Activated CD4-positive, alpha-beta memory T cell treated with anti-CD3 and anti-CD28 coated beads for 36 hours (primary cell): ENCODE measurements around the gene ATP10A. TPM values are rescaled to one million over a fixed set of nuclear protein-coding genes. Genes with fewer than 3 reads are reported as not detected.
A peak's percentile ranks its signal among the peaks of the same experiment; 100 is the strongest.

Source experiments
- CTCF ChIA-PET: fragments of 350-600 bp; sonication (Branson Sonifier 250); formaldehyde crosslinking; loops from one replicate; lab custom pipeline; 2021; ENCODE audit warnings: antibody characterized with exemption, inconsistent platforms; lab: Charles Lee
- POLR2A ChIA-PET: fragments of 350-600 bp; sonication (Branson Sonifier 250); formaldehyde crosslinking; loops from one replicate; lab custom pipeline; 2021; ENCODE audit warnings: antibody characterized with exemption; lab: Charles Lee
- DNase-seq: peaks from one replicate; pipeline ENCODE4 v3.0.0-alpha.2; 2020
- H3K27ac Mint-ChIP-seq: one replicate; pipeline ENCODE4 v1.8.0; 2021; ENCODE audit warnings: mixed read lengths
- H3K27me3 Mint-ChIP-seq: one replicate; pipeline ENCODE4 v1.8.0; 2021; ENCODE audit warnings: mixed read lengths
- H3K36me3 Mint-ChIP-seq: one replicate; pipeline ENCODE4 v1.8.0; 2021; ENCODE audit warnings: mixed read lengths
- H3K4me1 Mint-ChIP-seq: one replicate; pipeline ENCODE4 v1.8.0; 2021; ENCODE audit warnings: low read depth, mixed read lengths
- H3K4me3 Mint-ChIP-seq: one replicate; pipeline ENCODE4 v1.8.0; 2021; ENCODE audit warnings: mild to moderate bottlenecking, mixed read lengths
- H3K9me3 Mint-ChIP-seq: one replicate; pipeline ENCODE4 v1.8.0; 2021; ENCODE audit warnings: mixed read lengths
- intact Hi-C: fragments of 100-400 bp; cut with micrococcal nuclease; formaldehyde crosslinking; loops from one replicate; pipeline ENCODE4 v1.15.1; 2023
- total RNA-seq, 2 experiments: library from RNA; stranded (reverse); gene quantifications; one replicate each; pipeline ENCODE4 v1.2.3, GENCODE V29; 2021

ATP10A gene
- total RNA-seq, 2 experiments from 2014 or later: 15.9 to 17.2 TPM

DNA sequence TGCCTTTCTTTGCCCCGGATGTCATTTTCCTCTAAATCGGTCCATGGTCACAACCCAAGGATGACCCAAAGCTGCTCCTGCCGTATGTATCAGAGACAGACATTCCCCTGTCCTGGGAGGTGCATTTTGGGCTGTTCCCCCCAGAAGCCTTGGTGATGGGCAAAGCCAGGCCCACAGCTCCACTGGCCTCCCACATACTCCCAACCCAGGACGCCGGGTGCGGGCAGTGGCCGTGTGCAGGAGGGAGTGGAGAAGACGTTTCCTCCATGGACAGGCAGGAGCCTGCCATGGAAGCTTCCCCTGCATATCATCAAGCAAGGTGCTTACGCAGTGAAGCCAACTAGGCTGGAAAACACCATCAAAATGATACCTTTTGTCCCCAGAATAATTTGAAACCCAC, 175.0 kb downstream of the ATP10A start:
- no peaks in the 10 kb centered on the region for H3K4me1 Mint-ChIP-seq
- no peaks in the 10 kb centered on the region for H3K9me3 Mint-ChIP-seq
- peaks cover 38% of the 10 kb centered on the region for H3K36me3 Mint-ChIP-seq
- H3K4me3 Mint-ChIP-seq: no peak overlapping the region
- ChIA-PET CTCF (no interaction called here), POLR2A (no interaction called here)
- H3K27me3 Mint-ChIP-seq: no peaks in the 10 kb centered on the region
- H3K27ac Mint-ChIP-seq: no peak overlapping the region
- intact Hi-C loops: no loop called here
- DNase-seq: no peak

DNA sequence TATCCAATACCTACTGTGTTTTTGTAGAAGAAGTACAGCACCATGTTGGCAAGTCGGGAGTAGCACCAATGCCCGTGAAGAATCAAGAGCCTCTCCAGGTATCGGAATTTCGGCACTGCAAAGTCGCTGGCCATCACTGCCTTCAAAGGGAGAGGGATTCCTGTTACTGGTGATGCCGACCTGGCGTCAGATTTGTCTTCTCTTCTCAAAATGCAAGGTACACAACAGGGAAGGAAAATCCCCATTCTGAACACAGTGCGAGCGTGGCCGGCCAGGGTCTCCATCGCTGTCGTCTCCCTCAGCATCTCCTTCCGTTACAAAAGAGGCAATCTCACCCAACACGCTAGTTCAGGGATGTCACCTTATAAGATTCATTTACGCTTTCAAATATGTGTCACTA, 175.4 kb downstream of the ATP10A start:
- Mint-ChIP-seq H3K9me3 (no peaks in the 10 kb centered on the region), H3K4me1 (no peaks in the 10 kb centered on the region), H3K36me3 (peaks cover 42% of the 10 kb centered on the region), H3K27ac (no peak overlapping the region), H3K27me3 (no peaks in the 10 kb centered on the region), H3K4me3 (no peak overlapping the region)
- POLR2A ChIA-PET: no interaction called here
- no peak for DNase-seq
- intact Hi-C loops: no loop called here
- CTCF ChIA-PET: no interaction called here

DNA sequence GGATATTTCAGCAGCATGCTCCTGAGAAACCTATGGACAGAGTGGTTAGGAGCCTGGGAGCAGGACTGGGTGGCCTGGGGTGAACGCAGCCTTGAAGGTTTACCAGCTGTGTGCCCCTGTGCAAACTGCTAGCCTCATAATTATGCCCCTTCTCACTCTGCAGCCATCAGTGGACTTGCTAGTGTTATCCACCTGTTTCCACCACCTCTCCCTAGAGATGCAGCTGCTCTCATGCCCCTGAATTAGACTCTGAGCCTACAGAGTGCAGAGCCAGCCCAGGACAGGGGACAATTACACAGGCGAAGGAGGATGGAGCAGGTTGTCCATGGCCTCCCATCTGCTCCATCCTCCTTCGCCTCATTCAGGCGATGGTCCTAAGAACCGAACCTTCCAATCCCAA, 175.9 kb downstream of the ATP10A start:
- Mint-ChIP-seq H3K4me3 (no peak overlapping the region), H3K4me1 (no peaks in the 10 kb centered on the region), H3K27ac (no peak overlapping the region), H3K27me3 (no peaks in the 10 kb centered on the region), H3K9me3 (no peaks in the 10 kb centered on the region), H3K36me3 (peaks cover 42% of the 10 kb centered on the region)
- ChIA-PET CTCF (no interaction called here), POLR2A (no interaction called here)
- intact Hi-C loops: no loop called here
- DNase-seq: no peak

DNA sequence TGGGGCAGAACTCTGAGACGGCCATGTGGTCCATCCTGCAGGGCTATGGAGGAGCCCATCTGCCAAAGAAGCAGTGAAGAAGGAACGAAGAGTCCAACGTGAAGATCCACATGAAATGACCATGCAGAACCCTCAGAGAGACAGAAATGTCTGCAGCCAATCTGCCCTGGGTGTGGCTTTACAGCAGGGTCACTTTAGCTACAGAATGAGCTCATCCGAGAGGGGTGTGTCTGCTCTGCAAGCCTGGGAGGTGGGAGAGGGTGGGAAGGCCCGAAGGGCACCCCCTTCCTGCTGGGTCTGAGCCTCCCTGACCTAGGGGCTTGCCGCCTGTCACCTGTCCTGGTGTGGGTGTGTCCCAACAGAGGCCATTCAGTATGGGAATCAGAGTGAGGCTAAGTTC, 176.3 kb downstream of the ATP10A start:
- ChIA-PET POLR2A (no interaction called here), CTCF (no interaction called here)
- no peak for DNase-seq
- no peak overlapping the region for H3K27ac Mint-ChIP-seq
- no peaks in the 10 kb centered on the region for H3K27me3 Mint-ChIP-seq
- intact Hi-C loops: no loop called here
- no peaks in the 10 kb centered on the region for H3K4me1 Mint-ChIP-seq
- no peaks in the 10 kb centered on the region for H3K9me3 Mint-ChIP-seq
- H3K4me3 Mint-ChIP-seq: no peak overlapping the region
- peaks cover 44% of the 10 kb centered on the region for H3K36me3 Mint-ChIP-seq

DNA sequence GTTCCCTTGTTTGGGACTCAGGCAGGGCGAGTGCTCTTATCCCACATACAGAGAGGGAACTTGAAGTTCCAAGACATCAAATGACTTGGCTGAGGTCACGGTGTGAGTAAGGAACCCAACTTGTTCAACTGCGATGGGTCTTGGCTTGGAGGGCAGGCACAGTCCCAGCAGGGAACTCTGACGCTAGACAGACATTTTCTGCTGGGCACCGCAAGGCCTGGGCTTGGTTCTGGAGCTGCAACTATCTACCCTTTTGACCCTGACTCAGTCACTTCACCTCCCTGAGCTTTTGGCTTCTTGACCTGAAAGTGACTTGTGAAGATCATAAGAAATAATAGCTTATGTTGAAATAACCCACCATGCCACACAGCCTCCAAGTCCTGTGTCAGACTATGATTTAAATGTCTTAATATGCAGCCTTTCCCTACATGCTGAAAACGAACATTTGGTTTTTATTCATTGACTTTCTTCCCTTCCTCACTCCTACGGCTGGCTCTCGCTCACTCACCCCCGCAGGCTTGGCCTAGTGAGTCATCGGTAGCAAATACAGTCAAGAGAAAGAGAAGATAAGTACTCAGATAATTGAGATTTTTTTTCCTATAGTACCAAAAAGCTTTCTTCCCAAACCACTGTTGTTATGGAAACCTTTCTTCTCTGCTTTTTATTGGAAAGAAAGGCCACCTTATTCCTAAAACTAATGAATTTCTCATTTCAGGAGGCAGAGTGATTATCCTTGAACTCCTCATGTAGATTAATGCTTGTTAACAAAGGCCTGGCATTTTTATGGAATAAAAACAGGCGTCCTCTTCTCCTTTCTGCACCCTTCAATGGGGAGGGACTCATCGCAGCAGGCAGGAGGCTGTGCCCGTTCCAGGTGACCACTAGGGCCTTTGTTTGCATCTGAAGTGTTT, 178.4 kb downstream of the ATP10A start:
- Mint-ChIP-seq H3K36me3 (peaks cover 49% of the 10 kb centered on the region), H3K9me3 (no peaks in the 10 kb centered on the region), H3K4me3 (no peak overlapping the region), H3K27ac (no peak overlapping the region), H3K27me3 (no peaks in the 10 kb centered on the region), H3K4me1 (no peaks in the 10 kb centered on the region)
- intact Hi-C loops: no loop called here
- DNase-seq: peak; percentile 11
- CTCF ChIA-PET: interaction anchor here (1.0 kb wide), 1 partner anchor 176 kb away, joined by 7 read pairs; no protein-coding TSS in a partner anchor
- POLR2A ChIA-PET: no interaction called here

DNA sequence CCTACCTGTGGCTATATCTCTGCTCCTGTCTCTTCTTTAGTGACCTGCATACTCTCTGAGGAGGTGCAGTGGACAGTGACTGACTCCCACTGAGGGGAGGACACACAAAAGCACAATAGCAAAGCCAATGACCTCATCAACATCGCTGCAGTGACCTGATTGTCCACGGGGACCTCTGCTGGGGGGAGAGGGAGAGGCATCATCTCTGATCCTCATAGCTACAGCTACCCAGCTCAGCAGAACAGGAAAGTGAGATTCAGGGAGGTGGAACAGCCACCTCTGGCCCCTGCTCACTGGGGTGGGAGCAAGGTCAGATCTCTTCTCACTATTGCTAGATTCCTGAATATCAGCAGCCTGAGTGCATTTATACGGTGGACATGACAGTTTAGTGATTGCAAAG, 179.2 kb downstream of the ATP10A start:
- H3K36me3 Mint-ChIP-seq: peaks cover 49% of the 10 kb centered on the region

DNA sequence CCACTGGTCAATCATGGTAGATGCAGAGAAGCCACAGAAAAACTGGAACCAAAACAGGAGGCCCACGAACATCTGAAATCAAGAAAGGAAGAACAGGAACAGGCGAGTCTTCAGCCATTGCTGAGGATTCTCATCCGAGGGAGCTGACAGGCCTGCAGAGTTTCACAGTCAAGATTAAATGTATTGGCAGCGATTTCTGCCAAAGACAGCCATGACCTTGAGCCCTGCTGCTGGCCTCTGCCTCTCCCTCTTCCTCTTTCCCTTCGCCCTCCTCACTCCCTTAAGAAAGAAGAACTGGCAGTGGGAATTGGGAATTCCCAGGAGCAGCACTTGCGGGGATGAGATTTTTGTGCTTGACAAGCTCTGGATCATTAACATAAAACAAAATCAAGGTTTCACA, 179.7 kb downstream of the ATP10A start:
- Mint-ChIP-seq H3K4me1 (no peaks in the 10 kb centered on the region), H3K27ac (no peak overlapping the region), H3K27me3 (no peaks in the 10 kb centered on the region), H3K9me3 (no peaks in the 10 kb centered on the region), H3K36me3 (peaks cover 52% of the 10 kb centered on the region), H3K4me3 (no peak overlapping the region)
- intact Hi-C loops: no loop called here
- DNase-seq: no peak
- ChIA-PET POLR2A (no interaction called here), CTCF (interaction anchor here (1.0 kb wide), 1 partner anchor 175 kb away, joined by 7 read pairs; no protein-coding TSS in a partner anchor)

More for the DNA sequence above, 179.2 kb downstream of the ATP10A start:
- ChIA-PET CTCF (interaction anchor here (1.0 kb wide), 1 partner anchor 175 kb away, joined by 7 read pairs; no protein-coding TSS in a partner anchor), POLR2A (no interaction called here)
- no peak for DNase-seq
- H3K9me3 Mint-ChIP-seq: no peaks in the 10 kb centered on the region
- no peaks in the 10 kb centered on the region for H3K27me3 Mint-ChIP-seq
- H3K27ac Mint-ChIP-seq: no peak overlapping the region
- intact Hi-C loops: no loop called here
- H3K4me1 Mint-ChIP-seq: no peaks in the 10 kb centered on the region
- no peak overlapping the region for H3K4me3 Mint-ChIP-seq

DNA sequence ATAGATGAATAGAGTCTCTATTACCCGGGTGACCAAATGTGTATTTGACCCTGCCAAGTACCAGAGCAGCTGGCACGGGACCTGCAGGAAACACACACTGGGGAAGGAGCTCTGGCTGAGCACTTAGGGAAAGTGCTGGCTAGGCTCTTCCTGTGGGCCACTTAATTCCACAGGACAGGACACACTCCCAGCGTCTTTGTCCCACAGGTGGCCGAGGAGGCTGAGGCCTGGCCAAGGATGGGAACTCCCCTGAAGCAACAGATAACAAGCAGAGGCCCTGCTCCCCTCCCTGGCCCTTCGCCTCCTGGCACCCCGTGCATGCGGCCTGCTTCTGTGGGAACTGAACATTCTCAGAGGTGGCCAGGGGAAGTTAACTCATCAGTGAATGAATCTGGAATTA, 180.8 kb downstream of the ATP10A start:
- peaks cover 49% of the 10 kb centered on the region for H3K36me3 Mint-ChIP-seq
- CTCF ChIA-PET: no interaction called here
- intact Hi-C loops: no loop called here
- no peak overlapping the region for H3K27ac Mint-ChIP-seq
- POLR2A ChIA-PET: no interaction called here
- no peaks in the 10 kb centered on the region for H3K9me3 Mint-ChIP-seq
- H3K4me3 Mint-ChIP-seq: no peak overlapping the region
- no peak for DNase-seq
- H3K27me3 Mint-ChIP-seq: no peaks in the 10 kb centered on the region
- no peaks in the 10 kb centered on the region for H3K4me1 Mint-ChIP-seq

DNA sequence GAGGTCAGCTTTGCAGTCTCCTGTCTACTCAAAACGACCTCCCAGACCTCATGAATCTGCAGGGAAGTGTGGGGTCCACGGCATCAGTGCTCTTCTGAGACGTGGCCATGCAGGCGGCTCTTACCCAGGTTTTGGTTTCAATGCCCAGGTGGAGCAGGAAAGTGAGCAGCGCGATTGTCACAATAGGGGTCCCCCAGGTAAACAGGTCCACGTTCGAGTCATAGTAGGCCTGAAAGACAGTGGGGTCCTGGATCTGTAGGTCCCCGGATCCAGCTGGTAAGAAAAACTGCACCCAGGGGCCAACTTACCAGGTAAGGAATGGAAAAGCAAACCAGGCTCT, 182.5 kb downstream of the ATP10A start:
- no peak overlapping the region for H3K27ac Mint-ChIP-seq
- peaks cover 46% of the 10 kb centered on the region for H3K36me3 Mint-ChIP-seq
- H3K4me3 Mint-ChIP-seq: no peak overlapping the region
- ChIA-PET POLR2A (no interaction called here), CTCF (no interaction called here)
- no peaks in the 10 kb centered on the region for H3K9me3 Mint-ChIP-seq
- intact Hi-C loops: no loop called here
- H3K27me3 Mint-ChIP-seq: no peaks in the 10 kb centered on the region
- no peaks in the 10 kb centered on the region for H3K4me1 Mint-ChIP-seq
- no peak for DNase-seq

DNA sequence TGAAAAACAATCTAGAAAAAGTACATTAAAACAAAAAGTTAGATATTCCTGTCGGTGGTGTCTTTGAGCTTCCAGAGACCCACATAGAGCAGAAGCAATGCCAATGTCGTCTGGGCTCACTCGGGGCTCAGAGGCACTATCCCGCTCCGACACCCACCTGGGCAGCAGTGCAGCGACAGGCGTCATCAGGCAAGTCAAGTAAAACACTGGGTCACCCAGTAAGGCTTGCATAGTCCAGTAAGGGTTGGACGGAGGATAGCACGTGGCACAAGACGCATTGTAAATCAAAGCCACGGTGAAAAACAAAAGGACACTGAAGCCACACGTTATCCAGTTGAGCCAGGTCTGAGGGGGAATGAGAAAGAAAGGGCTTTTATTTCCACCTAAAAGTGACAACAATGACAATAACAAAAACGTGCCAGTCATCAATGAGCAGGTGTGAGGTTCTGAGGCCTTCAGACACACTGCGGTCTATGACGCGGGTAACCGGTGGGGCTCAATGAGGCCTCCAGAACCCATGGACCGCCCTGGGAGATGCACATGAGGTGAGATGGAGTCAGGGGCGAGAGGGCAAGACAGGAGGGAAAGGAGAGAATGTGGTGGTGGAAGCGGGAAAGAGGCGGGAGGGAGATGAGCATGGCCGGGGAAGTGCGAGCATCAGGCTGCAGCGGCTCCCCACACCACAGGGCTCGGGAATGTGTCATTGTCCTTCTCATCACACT, 183.0 kb downstream of the ATP10A start:
- Mint-ChIP-seq H3K4me3 (no peak overlapping the region), H3K9me3 (no peaks in the 10 kb centered on the region), H3K36me3 (peaks cover 43% of the 10 kb centered on the region), H3K4me1 (no peaks in the 10 kb centered on the region), H3K27me3 (no peaks in the 10 kb centered on the region), H3K27ac (no peak overlapping the region)
- intact Hi-C loops: no loop called here
- ChIA-PET POLR2A (no interaction called here), CTCF (no interaction called here)
- DNase-seq: no peak

DNA sequence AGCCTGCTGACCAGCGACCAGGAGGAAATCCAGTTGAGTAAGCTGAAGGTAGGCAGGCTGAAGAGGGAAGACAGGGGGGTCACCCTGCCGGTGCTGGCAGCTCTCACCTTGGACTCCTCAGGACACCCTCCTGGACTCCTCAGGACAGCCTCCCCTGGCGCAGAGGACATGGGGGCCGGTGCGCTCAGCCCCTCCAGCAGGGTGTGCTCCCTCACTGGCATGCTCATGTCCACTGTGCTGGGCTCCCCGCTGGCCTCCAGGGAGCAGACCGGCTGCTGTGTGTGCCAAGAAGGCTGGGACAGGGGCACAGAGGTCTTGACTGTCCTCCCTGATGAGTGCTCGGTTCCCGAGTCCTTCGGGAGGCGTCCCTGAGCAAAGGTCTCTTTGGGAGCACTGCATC, 183.6 kb downstream of the ATP10A start:
- Mint-ChIP-seq H3K27me3 (no peaks in the 10 kb centered on the region), H3K27ac (no peak overlapping the region), H3K36me3 (peaks cover 38% of the 10 kb centered on the region), H3K9me3 (no peaks in the 10 kb centered on the region), H3K4me1 (no peaks in the 10 kb centered on the region), H3K4me3 (no peak overlapping the region)
- ChIA-PET CTCF (no interaction called here), POLR2A (no interaction called here)
- intact Hi-C loops: no loop called here
- DNase-seq: no peak

DNA sequence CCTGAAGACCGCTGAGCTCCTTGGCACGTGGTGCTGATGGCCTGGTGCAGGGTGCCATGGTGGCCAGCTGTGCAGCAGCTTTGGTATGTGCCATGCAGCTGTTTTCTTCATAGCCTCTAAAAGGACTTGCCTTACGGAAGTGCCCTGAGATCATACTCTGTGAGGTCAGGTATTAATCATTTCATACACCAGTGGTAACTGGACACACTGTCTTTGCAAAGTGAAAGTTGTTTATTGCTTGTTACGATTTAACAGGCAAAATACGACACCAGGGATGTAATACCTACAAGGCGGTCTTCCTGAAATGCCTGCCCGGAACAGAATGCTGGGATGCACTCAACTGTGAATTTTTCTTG, 184.6 kb downstream of the ATP10A start:
- intact Hi-C loops: no loop called here

More for the DNA sequence above, 184.6 kb downstream of the ATP10A start:
- DNase-seq: no peak
- Mint-ChIP-seq H3K4me1 (no peaks in the 10 kb centered on the region), H3K36me3 (peaks cover 28% of the 10 kb centered on the region), H3K4me3 (no peak overlapping the region), H3K27ac (no peak overlapping the region), H3K9me3 (no peaks in the 10 kb centered on the region), H3K27me3 (no peaks in the 10 kb centered on the region)
- ChIA-PET POLR2A (no interaction called here), CTCF (no interaction called here)
